Duodenal mucosa (tissue), 2 donors: ENCODE measurements around the gene MED16.
"Not testable (repeated sequence)": the region's sequence is repeated elsewhere in the genome, so short reads cannot be mapped to it uniquely, and the experiment has no call there.

ENCODE experiments used
- H3K27ac ChIP-seq: one replicate; pipeline ENCODE4 v1.7.0; 2013; ENCODE audit warnings: low read depth, low read length
- H3K27me3 ChIP-seq, 2 donors: one replicate each; pipeline ENCODE4 v1.7.0; 2013; ENCODE audit warnings: low read length in 2 of 2, control low read depth in 1 of 2; ENCODE audit not compliant: insufficient read depth in 2 of 2, control insufficient read depth in 1 of 2
- H3K36me3 ChIP-seq, 2 donors: one replicate each; pipeline ENCODE4 v1.7.0; 2013; ENCODE audit warnings: low read length in 2 of 2, control low read depth in 1 of 2; ENCODE audit not compliant: insufficient read depth in 2 of 2, control insufficient read depth in 1 of 2
- H3K4me1 ChIP-seq, 2 donors: one replicate each; pipeline ENCODE4 v1.7.0; 2013; ENCODE audit warnings: low read length in 2 of 2, control low read depth in 1 of 2; ENCODE audit not compliant: insufficient read depth in 2 of 2, control insufficient read depth in 1 of 2
- H3K4me3 ChIP-seq, 2 donors: one replicate each; pipeline ENCODE4 v1.7.0; 2013; ENCODE audit warnings: low read length in 2 of 2, low read depth in 1 of 2
- H3K9ac ChIP-seq, 2 donors: one replicate each; pipeline ENCODE4 v1.7.0; 2013; ENCODE audit warnings: low read length in 2 of 2, low read depth in 1 of 2
- H3K9me3 ChIP-seq, 2 donors: one replicate each; pipeline ENCODE4 v1.7.0; 2013; ENCODE audit warnings: low read length in 2 of 2, control low read depth in 1 of 2; ENCODE audit not compliant: control insufficient read depth in 1 of 2

Gene MED16

GRCh38 chr19:861756-862580 is 31.0 kb downstream of the MED16 start:
- Histone ChIP-seq H3K4me3 (no peak overlapping the region), H3K9ac (no peak overlapping the region), H3K27ac (no peak overlapping the region), H3K9me3 (no peaks in the 10 kb centered on the region), H3K27me3 (peaks cover 0 to 11% of the 10 kb centered on the region in 2 donors), H3K4me1 (peaks cover 0 to 14% of the 10 kb centered on the region in 2 donors), H3K36me3 (no peaks in the 10 kb centered on the region)

GRCh38 chr19:861141-861755 is 31.7 kb downstream of the MED16 start:
- Histone ChIP-seq H3K9ac (no peak overlapping the region), H3K27ac (no peak overlapping the region), H3K4me3 (no peak overlapping the region), H3K4me1 (peaks cover 0 to 14% of the 10 kb centered on the region in 2 donors), H3K36me3 (no peaks in the 10 kb centered on the region), H3K9me3 (no peaks in the 10 kb centered on the region), H3K27me3 (peaks cover 0 to 11% of the 10 kb centered on the region in 2 donors)

- H3K4me1 ChIP-seq: peaks cover 0 to 13% of the 10 kb centered on the region in 2 donors
- no peak within 1 kb of the TSS for H3K27ac ChIP-seq
- no peak within 1 kb of the TSS for H3K9ac ChIP-seq
- H3K27me3 ChIP-seq: peaks cover 0 to 11% of the 10 kb centered on the region in 2 donors
- H3K36me3 ChIP-seq: no peaks in the 10 kb centered on the region
- no peaks in the 10 kb centered on the region for H3K9me3 ChIP-seq
- H3K4me3 ChIP-seq: peak within 1 kb of the TSS; percentile 47 to 55
These were observed 33.8 kb downstream of the MED16 start, which contains the start of gene CFD for GRCh38 chr19:858868-859843. CFD (plus strand) TSS chr19:859664; CDS start chr19:859690, 26 bp downstream.

GRCh38 chr19:858284-858683 is 34.7 kb downstream of the MED16 start:
- peaks cover 0 to 11% of the 10 kb centered on the region in 2 donors for H3K27me3 ChIP-seq

GRCh38 chr19:855566-856120 is 37.3 kb downstream of the MED16 start:
- Histone ChIP-seq H3K9ac (no peak overlapping the region), H3K27me3 (peaks cover 0 to 11% of the 10 kb centered on the region in 2 donors), H3K27ac (no peak overlapping the region)

More at GRCh38 chr19:858284-858683, 34.7 kb downstream of the MED16 start:
- Histone ChIP-seq H3K9me3 (no peaks in the 10 kb centered on the region), H3K27ac (no peak overlapping the region), H3K9ac (no peak overlapping the region), H3K36me3 (no peaks in the 10 kb centered on the region), H3K4me1 (peaks cover 0 to 10% of the 10 kb centered on the region in 2 donors), H3K4me3 (no peak overlapping the region)

GRCh38 chr19:855142-855541 is 37.8 kb downstream of the MED16 start:
- no peak overlapping the region for H3K27ac ChIP-seq
- no peaks in the 10 kb centered on the region for H3K9me3 ChIP-seq
- no peaks in the 10 kb centered on the region for H3K4me1 ChIP-seq
- H3K9ac ChIP-seq: no peak overlapping the region
- H3K4me3 ChIP-seq: no peak overlapping the region
- no peaks in the 10 kb centered on the region for H3K36me3 ChIP-seq
- peaks cover 0 to 15% of the 10 kb centered on the region in 2 donors for H3K27me3 ChIP-seq

More at GRCh38 chr19:855566-856120, 37.3 kb downstream of the MED16 start:
- H3K36me3 ChIP-seq: no peaks in the 10 kb centered on the region
- H3K9me3 ChIP-seq: no peaks in the 10 kb centered on the region
- H3K4me3 ChIP-seq: no peak overlapping the region
- H3K4me1 ChIP-seq: peaks cover 0 to 1% of the 10 kb centered on the region in 2 donors

GRCh38 chr19:854549-854948 is 38.4 kb downstream of the MED16 start:
- Histone ChIP-seq H3K9me3 (no peaks in the 10 kb centered on the region), H3K4me3 (no peak overlapping the region), H3K27ac (no peak overlapping the region), H3K9ac (no peak overlapping the region), H3K27me3 (peaks cover 0 to 12% of the 10 kb centered on the region in 2 donors), H3K4me1 (no peaks in the 10 kb centered on the region), H3K36me3 (no peaks in the 10 kb centered on the region)

- H3K4me3 ChIP-seq, H3K9ac ChIP-seq, H3K27ac ChIP-seq, H3K27me3 ChIP-seq, H3K36me3 ChIP-seq, H3K9me3 ChIP-seq, H3K4me1 ChIP-seq: not testable (repeated sequence)
These were observed 39.3 kb downstream of the MED16 start for GRCh38 chr19:853614-854220.

- H3K27ac ChIP-seq: no peak overlapping the region
- H3K27me3 ChIP-seq: peaks cover 4 to 6% of the 10 kb centered on the region in 2 donors
- H3K9me3 ChIP-seq: no peaks in the 10 kb centered on the region
- H3K36me3 ChIP-seq: no peaks in the 10 kb centered on the region
- no peak overlapping the region for H3K9ac ChIP-seq
- no peaks in the 10 kb centered on the region for H3K4me1 ChIP-seq
- H3K4me3 ChIP-seq: no peak overlapping the region
These were observed 39.9 kb downstream of the MED16 start for GRCh38 chr19:853014-853585.
